HG03457 (cell line): ENCODE data around the gene CELF3.
"Not testable (repeated sequence)": the region's sequence is repeated elsewhere in the genome, so short reads cannot be mapped to it uniquely, and the experiment has no call there.

ENCODE experiments used
- ATAC-seq: cut with Tn5 transposase; IDR thresholded peaks from one replicate; pipeline ENCODE4 v1.9.1; 2021; ENCODE audit warnings: moderate number of reproducible peaks; ENCODE audit not compliant: unreplicated experiment

Gene CELF3

DNA sequence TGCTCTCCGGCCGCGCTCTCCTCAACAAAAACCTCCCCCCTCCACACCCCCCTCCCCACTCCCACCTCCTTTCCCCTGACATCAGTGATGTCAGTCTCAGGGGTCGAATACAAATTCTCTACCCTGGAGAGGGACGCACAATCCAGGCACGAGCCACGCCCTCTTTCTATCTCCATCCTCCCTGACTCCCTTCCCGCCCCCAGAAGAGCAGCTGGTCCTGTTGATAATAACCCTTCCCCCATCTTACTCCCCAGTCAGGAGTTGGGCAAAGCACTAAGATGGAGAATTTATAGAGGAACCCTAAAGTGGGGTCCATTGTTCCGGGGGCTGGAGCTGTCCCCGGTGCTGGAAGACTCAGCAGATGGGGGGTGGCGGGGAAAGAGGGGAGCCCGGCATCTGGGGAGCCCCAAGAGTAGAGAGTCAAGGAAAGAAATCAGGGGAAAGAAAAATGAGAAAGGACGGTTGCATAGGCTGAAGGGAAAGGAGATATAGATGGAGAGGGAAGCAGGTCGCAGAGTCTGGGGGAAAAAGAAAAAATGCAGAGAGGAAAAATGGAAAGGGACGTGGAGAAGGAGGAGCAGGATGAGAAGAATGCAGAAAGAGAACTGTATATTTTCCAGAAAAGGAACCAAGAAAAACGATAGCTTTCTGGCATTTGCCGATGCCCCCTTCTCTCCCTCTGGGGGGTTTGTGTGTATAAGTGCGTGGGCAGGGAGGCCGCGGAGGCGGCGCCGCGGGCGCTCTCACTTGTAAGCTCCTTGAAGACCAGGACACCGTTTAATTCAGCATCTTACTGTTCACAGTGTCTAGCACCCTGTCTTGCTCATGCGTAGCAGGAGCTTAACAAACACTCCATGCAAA, at the start of gene CELF3:
Gene CELF3 (minus strand): TSS at position 33 of the 861 bp plus-strand sequence. CDS start 783 bp downstream, outside the sequence.
- no peak for ATAC-seq

DNA sequence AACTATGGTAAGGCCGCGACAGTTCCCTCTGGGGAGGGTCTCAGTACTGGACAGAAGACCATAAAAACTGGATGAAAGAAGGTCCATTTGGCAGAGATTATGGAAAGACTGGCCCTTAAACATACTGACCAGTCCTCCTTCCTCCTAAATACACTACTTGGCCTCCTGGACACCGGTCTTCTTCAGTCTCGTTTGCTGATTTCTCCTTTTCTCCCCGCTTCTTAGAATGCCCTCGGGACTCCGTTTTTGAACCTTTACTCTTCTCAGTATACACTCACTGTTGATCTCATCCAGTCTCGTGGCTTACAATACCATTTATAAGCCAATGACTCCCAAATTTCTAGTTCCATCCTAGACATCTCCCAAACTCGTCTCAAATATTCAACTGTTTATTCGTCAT, 47.4 kb upstream of the CELF3 start:
- ATAC-seq, result no peak

DNA sequence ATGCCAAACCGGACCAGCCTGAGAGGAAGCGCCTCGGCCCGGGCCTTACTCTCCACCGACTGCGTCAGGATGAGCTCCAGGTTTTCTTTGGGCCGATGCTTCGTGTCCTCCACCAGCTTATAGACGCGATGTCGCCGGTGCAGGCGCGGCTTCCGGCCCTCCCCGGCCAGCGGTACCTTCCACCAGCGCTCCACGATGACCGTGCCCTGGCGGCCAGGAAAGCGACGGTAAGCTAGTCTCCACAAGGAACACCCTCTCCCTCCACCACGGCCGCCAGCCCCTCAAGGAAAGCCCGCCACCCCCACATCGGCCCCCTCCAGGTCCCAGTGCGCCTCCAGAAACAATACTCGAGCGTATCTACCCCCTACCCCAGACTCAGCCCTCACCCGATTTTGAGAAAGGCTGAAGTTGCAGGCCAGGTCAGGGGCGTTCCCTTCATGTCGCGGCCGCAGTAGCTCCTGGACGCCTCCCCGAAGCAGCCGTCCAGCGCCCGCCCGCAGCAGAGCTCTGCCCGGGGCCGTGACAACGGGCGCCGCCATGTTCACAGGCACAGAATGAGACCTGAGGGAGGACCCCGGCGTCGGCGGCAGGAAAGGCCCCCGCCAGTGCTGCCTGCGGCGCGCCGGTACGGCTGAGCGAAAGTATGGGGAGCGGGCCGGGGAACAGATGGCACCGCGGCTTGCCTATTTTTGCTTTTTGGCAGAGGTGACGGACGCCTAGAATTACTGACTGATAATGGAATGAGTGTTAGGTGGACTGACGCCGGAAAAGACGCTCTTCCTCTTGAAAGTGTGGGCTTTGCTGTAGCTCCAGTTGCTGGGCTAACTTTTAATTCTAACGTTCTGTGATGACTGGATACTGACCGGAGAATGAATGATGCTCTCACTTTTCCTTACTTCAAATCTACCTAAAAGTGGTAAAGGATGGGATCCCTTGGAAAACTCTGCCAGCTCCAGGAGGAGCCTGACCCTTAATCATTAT, 46.6 kb upstream of the CELF3 start, which contains the start of gene MRPL9:
Gene MRPL9 (minus strand): TSS at position 556 of the 981 bp plus-strand sequence. CDS start 17 bp downstream, at position 539.
- peak; percentile 85 for ATAC-seq

DNA sequence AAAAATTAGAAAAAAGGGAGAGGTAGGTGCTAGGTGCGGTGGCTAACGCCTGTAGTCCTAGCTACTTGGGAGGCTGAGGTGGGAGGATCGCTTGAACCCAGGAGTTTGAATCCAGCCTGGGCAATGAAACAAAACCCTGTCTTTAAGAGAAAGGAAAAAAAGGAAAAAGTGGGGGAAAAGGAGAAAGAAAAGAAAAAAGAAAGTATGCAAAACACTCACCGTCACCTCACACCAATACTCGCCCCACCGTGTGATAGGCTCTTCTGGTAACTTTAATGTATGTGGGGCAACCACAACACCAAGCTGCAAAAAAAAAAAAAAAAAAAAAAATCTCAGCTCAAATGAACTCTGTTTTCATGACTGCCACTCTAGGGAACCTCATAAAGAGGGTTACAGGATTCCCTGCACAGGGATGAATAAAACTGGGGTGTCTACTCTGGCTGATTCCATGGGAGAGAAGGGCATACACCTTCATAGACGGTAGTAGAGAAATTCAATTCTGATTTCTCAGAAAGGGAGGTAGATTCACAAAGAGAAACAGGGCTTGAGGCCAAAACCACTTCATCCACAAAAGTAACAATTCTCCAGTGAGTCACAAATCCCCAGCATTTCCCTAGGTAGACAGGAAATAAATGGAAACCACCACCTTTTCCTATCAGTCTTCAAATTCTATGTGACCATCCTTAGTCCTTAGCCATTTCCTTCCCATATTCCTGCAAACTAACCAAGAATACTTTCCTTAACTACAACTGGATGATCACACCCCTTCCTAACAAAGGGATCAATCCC, 44.2 kb upstream of the CELF3 start:
- no peak for ATAC-seq

DNA sequence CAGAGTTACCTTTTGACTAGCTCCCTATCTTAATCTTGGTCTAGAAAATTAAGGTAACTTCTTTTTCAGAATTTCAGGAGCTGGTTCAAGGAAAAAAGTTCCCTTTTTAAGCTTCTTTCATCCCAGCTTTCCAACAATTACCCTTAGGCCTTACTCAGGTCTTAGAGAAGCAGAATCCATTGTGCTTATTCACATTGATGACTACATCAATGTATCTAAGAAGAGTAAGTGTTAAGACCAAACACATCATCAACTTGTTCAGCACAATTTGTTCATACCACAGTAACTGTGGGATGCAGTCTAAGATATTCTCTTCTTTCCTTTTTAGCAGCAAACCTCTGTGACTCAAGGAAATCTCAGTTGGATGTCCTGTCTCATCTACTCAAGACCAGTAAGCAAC, 42.6 kb upstream of the CELF3 start:
- no peak for ATAC-seq

DNA sequence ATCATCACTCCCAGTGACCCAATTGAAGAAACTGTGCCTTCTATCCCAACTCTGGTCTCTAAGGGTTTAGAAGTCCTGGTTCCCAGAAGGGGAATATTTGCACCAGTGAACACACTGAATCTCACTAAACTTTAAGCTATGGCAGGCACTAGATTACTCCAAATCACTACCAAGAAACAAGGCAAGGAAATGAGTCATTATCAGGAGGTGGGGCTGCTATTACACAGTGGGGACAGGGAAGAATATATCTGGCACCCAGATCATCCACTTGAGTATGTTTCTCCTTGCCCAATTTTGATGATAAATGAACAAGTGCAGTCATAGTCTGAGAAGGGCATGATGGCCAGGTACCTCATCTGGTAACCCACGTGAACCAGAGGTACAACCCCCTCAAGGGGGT, 39.7 kb upstream of the CELF3 start:
- ATAC-seq, result no peak

DNA sequence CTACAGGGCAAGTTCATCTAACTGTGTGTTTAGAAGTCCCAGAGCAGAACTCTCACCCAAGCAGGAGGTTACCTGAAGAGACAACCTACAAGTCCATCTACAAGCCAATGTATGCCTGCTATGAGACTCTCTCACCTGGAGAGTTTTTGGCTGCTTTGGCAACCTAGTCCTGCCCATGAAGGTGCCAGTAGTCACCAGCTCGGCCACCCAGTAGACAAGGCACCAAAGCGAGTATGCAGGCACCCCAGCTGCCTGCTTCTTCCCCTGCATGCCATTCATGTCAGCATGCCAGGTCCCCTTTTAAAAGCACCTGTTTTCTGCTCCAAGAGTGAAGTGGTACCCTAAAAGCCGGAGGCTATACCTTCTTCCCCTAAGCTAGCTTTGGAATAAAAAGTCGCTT, 24.9 kb upstream of the CELF3 start:
- ATAC-seq, result no peak

DNA sequence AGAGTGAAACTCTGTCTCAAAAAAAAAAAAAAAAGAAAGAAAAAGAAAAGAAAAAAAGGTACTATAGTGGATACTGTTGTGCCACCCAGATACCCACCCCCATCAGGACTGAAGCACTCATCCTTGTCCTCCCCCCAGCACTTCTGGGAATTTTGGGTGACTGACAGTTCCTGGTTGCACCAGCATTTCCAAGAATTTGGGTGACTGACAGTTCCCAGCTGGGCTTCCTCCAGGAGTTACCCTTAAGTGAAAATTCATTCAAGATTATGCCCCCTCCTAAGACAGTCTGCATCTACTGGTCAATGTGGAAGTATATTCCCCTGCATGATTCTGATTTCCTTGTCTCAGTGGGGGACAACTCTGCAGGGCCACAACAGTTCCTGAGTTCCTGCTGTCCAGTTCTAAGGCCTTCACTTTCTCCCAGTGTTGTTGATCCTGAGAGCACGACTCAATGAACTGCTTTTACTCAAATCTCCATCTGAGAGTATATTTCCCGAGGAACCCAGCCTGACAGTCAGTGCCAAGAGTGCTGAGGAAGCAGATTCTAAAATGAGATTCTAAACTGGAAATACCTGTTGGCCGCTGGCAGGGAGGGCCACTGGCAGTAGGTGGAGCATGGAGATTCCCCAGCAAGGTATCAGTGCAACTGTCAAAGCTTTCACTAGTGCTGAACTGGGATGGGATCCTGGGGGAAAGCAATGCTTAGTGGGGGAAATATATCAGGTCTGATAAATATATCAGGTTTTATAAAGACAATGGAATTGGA, 23.2 kb upstream of the CELF3 start:
- ATAC-seq, result no peak

DNA sequence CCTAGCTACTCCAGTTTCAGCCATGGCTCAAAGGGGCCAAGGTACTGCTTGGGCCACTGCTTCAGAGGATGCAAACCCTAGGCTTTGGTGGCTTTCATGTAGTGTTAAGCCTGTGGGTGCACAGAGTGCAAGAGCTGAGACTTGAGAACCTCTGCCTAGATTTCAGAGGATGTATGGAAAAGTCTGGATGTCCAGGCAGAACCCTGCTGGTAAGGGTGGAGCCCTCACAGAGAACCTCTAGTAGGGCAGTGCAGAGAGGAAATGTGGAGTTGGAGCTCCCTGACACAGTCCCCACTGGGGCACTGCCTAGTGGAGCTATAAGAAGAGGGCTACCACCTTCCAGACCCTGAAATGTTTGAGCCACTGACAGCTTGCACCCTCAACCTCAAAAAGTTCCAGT, 20.9 kb upstream of the CELF3 start:
- ATAC-seq, result no peak

DNA sequence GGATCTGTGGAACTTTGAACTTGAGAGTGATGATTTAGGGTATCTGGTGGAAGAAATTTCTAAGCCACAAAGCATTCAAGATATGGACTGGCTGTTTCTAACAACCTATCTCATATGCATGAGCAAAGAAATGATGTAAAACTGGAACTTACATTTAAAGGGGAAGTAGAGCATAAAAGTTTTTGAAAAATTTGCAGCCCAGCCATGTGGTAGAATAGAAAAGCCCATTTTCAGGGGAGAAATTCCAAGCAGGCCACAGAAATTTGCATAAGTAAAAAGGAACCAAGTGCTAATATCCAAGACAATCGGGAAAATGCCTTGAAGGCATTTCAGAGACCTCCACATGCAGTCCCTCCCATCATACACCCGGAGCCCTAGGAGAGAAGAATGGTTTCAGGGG, 20.4 kb upstream of the CELF3 start:
- no peak for ATAC-seq

DNA sequence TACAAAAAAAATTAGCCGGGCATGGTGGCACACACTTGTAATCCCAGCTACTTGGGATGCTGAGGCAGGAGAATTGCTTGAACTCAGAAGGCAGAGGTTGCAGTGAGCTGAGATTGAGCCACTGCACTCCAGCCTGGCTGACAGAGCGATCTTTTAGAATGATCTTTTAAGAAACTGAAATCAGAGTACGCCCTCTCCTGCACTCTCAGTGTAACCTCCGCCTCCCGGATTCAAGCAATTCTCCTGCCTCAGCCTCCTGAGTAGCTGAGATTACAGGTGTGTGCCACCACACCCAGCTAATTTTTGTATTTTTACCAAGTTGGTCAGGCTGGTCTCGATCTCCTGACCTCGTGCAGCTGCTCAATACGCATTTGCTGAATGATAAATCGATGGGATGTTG, 17.4 kb upstream of the CELF3 start:
- not testable (repeated sequence) for ATAC-seq

DNA sequence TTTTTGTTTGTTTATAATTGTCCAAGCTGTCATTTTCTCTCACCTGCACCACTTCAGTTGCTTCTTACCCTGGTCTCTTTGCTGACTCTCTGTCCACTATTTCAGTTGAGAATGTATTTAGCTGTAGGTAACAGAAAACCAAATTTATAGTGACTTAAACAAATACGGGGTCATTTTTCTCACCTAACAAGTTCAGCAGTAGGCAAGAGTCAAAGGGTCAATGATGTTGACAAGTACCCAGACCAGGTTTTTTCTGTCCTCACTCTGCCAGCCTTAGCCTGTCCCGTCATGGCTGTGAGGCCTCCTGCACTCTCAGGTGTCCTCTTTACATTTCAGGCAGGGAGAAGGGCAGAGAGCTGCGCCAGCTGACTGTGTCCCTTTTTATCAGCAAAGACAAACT, 16.5 kb upstream of the CELF3 start:
- no peak for ATAC-seq

DNA sequence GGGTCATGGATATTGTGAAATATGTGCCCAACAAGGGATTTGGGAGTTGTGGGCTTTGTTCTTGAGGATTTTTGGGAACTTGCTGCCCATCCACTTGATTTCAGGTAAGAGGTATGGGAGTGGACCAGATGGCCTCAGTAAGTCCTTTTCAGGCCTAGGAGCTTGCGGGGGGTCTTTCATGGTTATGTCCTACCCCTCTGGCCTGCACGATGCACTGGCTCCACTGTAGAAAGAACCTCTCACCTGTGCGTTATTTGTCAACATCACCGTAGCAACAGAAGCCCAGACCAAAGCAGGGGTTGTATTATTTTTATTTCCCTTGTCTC, 13.3 kb upstream of the CELF3 start:
- ATAC-seq, result no peak

DNA sequence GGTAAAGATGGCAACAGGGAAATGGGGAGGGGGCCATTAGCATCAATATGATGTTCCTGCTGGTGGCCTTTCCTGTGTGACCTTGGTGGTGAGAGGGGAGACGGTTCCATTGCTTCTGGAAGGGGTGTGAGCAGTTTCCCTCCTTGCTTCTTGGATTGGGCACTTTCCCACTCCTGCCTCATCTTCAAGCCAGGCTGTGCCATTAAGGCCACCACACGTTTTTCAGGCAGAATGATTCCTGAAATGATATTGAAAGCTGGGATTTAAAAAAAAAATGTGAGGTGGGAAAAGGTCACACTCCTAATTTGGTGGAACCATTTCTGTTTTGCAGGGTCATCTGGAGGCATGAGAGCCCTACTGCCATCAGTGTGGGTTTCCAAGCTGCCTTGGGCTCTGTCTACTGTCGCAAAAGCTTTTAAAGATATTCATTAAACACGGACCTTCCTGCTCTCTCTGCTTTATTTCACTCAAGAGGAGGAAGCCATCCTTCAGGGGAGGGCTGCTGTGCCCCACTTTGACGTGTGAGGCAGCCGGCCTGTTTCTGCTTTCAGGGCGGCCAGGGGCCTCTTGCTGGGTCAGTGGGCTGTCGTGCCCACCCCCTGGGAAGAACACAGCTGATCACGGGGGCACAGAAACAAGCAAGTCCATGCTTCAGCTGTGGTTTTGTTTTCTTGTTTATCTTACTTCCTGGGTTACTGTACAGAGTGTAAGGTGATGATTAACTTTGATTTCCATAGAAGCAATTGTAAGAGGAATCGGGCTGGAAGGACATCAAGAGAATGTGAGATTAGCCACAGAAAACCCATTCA, 12.8 kb upstream of the CELF3 start:
- no peak for ATAC-seq

DNA sequence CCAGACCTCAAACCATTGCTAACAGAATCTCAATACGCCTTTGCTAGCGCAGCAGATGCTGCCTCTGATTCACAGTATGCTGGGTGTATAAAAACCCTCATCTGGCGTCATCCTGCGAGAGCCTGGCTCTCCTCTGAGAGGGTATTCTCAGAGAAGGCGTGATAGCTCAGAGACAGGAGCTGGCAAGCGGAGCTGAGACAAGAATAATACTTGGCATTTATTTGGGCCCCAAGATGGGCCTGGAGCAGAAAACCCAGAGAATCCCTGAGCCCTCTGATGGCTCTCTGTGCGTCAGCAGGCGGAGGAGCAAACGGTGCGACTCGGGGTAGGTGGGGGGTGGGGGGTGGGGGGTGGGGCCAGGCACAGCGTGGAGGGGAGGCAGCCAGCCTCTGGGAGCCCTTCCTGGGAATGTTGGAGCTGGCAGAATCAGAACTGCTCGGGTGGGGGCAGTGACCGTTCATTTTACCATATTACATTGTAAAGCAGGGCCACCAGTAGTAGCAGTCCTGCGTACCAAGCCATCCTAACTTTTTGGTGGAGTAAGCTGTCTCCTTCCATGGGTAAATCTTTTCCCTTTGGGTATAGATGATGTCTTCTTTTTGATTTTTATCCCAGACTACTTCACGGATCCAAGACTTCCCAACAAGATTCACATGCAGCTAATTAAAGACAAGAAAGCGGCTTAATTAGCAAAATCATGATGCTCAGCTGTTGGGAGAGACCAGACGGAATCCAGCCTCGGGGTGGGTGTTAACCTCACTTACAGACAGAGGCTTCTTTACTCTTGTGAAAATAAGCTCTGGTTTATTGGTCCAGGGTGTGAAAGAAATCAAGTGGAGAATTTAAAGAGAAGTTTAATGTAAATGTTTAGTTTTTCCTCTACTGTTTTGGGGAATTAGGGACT, 11.8 kb upstream of the CELF3 start:
- ATAC-seq, result no peak

DNA sequence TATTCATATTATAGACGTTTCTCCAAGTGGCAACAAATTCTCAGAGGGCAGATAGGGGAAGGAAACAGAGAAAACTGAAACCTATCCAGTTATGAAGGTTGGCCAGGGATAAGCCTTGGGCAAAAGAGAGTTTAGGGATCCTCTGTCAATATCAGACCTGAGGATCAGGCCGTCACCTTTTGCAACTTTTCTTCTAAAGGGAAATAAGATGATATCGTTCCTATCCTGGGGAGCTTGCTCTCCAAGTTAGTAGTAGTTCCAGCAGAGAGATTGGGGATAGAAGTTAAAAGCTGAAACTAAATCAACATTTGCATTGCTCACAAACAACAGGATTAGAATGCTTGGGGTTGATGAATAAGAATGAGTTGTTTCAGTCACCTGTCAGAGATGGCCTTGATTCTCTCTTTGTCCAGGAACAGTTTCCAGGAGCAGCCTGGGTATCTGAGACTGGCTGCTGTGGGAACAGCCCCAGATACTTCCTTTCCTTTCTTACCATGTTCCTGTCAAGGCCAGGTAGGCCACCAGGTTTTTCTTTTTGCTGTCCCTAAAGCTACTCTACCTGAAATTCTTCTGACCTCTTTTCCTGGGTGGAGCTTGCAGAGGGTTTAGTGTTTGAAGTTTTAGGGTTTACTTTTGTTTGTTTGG, 7.2 kb upstream of the CELF3 start:
- no peak for ATAC-seq

DNA sequence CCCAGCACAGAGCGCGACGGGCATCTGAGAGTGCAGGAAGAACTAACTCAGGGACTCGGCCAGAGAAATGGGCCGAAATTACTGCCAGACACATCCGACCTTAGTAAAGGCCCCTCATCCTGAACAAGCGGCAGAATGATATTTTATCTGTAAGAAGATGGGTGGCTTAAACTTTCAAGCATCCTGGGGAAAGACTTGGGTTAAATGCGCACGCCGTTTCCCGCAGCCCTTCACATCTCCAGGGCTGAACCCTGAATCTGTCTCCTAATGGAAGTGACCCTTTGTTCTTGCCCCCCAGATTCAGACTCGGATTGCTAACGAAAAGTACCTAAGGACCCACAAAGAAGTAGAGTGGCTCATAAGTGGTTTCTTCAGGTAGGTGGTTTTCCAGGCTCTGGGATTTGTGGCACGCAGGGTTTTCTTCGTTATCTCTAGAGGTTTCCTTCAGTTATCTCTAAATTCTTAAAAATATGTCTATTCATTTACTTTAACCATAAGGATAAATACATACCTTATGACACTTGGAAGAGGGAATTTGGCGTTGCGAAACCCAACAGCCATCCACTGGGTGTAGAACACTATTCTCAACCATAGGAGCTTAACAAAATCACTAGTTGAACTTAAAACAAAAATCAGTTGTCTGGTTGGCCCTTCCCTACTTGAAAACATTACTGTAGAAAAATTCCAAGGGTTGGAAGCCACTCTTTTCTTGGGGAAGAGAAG, 5.3 kb upstream of the CELF3 start:
- no peak for ATAC-seq
